Activated naive CD8-positive, alpha-beta T cell treated with anti-CD3 and anti-CD28 coated beads, Interleukin-2, amount 10 ng/mL, durations not matched to agents 7 days and 5 days (primary cell): ENCODE measurements around the gene TRIM46. TPM values are rescaled to one million over a fixed set of nuclear protein-coding genes. Genes with fewer than 3 reads are reported as not detected.
"Not testable (repeated sequence)": the region's sequence is repeated elsewhere in the genome, so short reads cannot be mapped to it uniquely, and the experiment has no call there.

Experiments used
- ATAC-seq: fragments of 150-1000 bp; cut with Tn5 transposase; one replicate; pipeline ENCODE4 v1.10.0; 2021; ENCODE audit warnings: low read depth, moderate library complexity
- POLR2A ChIA-PET: fragments of 350-600 bp; sonication (Branson Sonifier 250); formaldehyde crosslinking; loops from one replicate; lab custom pipeline; 2021; ENCODE audit warnings: antibody characterized with exemption; lab: Charles Lee
- DNase-seq: peaks from one replicate; pipeline ENCODE4 v3.0.0; 2021
- H3K27ac Mint-ChIP-seq: one replicate; pipeline ENCODE4 v1.8.0; 2022; ENCODE audit warnings: mild to moderate bottlenecking, mixed read lengths
- H3K27me3 Mint-ChIP-seq: one replicate; pipeline ENCODE4 v1.8.0; 2022; ENCODE audit warnings: mild to moderate bottlenecking, moderate library complexity, mixed read lengths
- H3K36me3 Mint-ChIP-seq: one replicate; pipeline ENCODE4 v1.8.0; 2021; ENCODE audit warnings: mild to moderate bottlenecking, mixed read lengths
- H3K4me1 Mint-ChIP-seq: one replicate; pipeline ENCODE4 v1.8.0; 2021; ENCODE audit warnings: mixed read lengths
- H3K4me3 Mint-ChIP-seq: one replicate; pipeline ENCODE4 v1.8.0; 2022; ENCODE audit warnings: mild to moderate bottlenecking, moderate library complexity, mixed read lengths
- H3K9me3 Mint-ChIP-seq: one replicate; pipeline ENCODE4 v1.8.0; 2021; ENCODE audit warnings: mixed read lengths
- total RNA-seq, 2 experiments: library from RNA; stranded (reverse); gene quantifications; one replicate each; pipeline ENCODE4 v1.2.3, GENCODE V29; 2021

The TRIM46 gene
- total RNA-seq, 2 experiments from 2014 or later, result 12.4 to 13.4 TPM

- peaks cover 5% of the 10 kb centered on the region for H3K36me3 Mint-ChIP-seq
- DNase-seq (no peak), ATAC-seq (no peak)
- H3K9me3 Mint-ChIP-seq, result no peaks in the 10 kb centered on the region
- H3K4me1 Mint-ChIP-seq, result peaks cover 24% of the 10 kb centered on the region
- POLR2A ChIA-PET, result interaction anchor here (1.6 to 2.8 kb wide), 6 partner anchors 13 to 54 kb away, joined by 12 to 32 read pairs (median 20); partner anchors contain the start of genes KRTCAP2, MTX1, THBS3 and TRIM46
- peak overlapping the region; percentile 92 for H3K27ac Mint-ChIP-seq
- peak overlapping the region; percentile 95 for H3K4me3 Mint-ChIP-seq
- no peaks in the 10 kb centered on the region for H3K27me3 Mint-ChIP-seq
Measured at GRCh38 chr1:155228096-155228427, 54.4 kb downstream of the TRIM46 start.

DNA sequence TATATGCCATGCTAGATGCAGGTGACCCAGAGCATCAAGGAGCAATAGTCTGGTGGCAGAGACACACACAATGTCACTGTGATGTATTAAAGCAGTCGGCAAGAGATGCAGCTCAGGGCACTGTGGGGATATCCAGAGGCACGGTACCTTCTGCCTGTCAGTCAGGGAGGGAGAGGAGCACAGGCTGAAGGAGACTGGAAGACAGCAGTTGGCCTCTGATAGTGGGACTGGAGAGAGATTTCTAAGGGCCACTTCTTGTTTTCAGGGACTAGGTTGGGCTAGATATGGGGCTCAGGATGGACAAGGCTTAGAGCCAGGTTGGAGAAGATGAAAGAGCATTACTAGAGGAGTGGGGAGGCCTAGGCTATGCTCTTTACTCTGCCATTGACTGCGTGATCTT, 57.7 kb downstream of the TRIM46 start:
- ATAC-seq, H3K27ac Mint-ChIP-seq, H3K4me3 Mint-ChIP-seq, DNase-seq, H3K27me3 Mint-ChIP-seq, H3K9me3 Mint-ChIP-seq: not testable (repeated sequence)
- POLR2A ChIA-PET, result interaction anchor here (1.2 kb wide), 1 partner anchor 37 kb away, joined by 3 read pairs; no protein-coding TSS in a partner anchor
- H3K4me1 Mint-ChIP-seq, result peaks cover 16% of the 10 kb centered on the region
- peaks cover 10% of the 10 kb centered on the region for H3K36me3 Mint-ChIP-seq

GRCh38 chr1:155232001-155232978, 58.6 kb downstream of the TRIM46 start:
- ATAC-seq, H3K27me3 Mint-ChIP-seq, POLR2A ChIA-PET, H3K9me3 Mint-ChIP-seq, H3K4me3 Mint-ChIP-seq, DNase-seq, H3K27ac Mint-ChIP-seq: not testable (repeated sequence)
- Mint-ChIP-seq H3K36me3 (peaks cover 12% of the 10 kb centered on the region), H3K4me1 (peaks cover 14% of the 10 kb centered on the region)

DNA sequence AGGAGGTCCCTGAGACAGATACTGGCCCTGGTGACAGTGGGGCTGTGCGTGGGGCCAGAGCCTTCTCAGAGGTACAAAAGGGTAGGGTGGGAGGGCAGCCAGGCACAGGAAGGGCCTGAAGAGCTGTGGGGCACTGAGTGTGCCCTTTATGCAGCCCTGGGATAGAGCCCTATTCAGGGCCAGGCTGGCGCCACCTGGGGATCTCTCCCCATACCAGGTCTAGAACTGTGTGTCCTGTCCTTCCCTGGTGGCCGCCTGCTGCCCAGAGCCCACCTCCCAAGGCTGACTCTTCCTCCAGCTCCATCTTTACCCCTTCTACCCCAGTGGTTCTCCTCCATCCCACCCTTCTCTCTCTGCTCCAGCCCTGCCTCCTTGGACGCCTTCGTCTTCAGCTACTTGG, 59.9 kb downstream of the TRIM46 start:
- POLR2A ChIA-PET, H3K27me3 Mint-ChIP-seq, ATAC-seq, H3K27ac Mint-ChIP-seq, H3K4me1 Mint-ChIP-seq, H3K4me3 Mint-ChIP-seq, DNase-seq, H3K9me3 Mint-ChIP-seq: not testable (repeated sequence)
- H3K36me3 Mint-ChIP-seq, result peaks cover 12% of the 10 kb centered on the region

Other genes with a start within 250 kb of the TRIM46 start
- gene PMVK, start 237.1 kb upstream of the TRIM46 start, total RNA-seq, result 10 to 100 TPM; 25.6 to 26.4 TPM
- 100 to 1,000 TPM; 149 to 155 TPM for gene PBXIP1, start 217.8 kb upstream of the TRIM46 start, total RNA-seq
- gene PYGO2, start 212.1 kb upstream of the TRIM46 start, total RNA-seq, result 10 to 100 TPM; 55.3 TPM
- 10 to 100 TPM; 67.4 to 72.3 TPM for gene SHC1, start 203.1 kb upstream of the TRIM46 start, total RNA-seq
- 100 to 1,000 TPM; 112 to 114 TPM for gene CKS1B, start 199.2 kb upstream of the TRIM46 start, total RNA-seq
- gene FLAD1, start 190.5 kb upstream of the TRIM46 start, total RNA-seq, result 10 to 100 TPM; 46.2 to 48.9 TPM
- gene LENEP, start 180.3 kb upstream of the TRIM46 start, total RNA-seq, result 1 to 10 TPM; 1.1 to 1.9 TPM
- gene ZBTB7B, start 171.0 kb upstream of the TRIM46 start, total RNA-seq, result 10 to 100 TPM; 41.4 to 48.4 TPM
- 1 to 10 TPM in 1 of 2 experiments, under 1 TPM in 1; 0.91 to 1.4 TPM for gene DCST2, start 140.1 kb upstream of the TRIM46 start, total RNA-seq
- gene DCST1, start 140.0 kb upstream of the TRIM46 start, total RNA-seq, result not detected
- 10 to 100 TPM; 37.0 to 37.3 TPM for gene ADAM15, start 122.5 kb upstream of the TRIM46 start, total RNA-seq
- 1 to 10 TPM; 7.9 to 8.1 TPM for gene EFNA4, start 110.1 kb upstream of the TRIM46 start, total RNA-seq
- gene EFNA3, start 95.0 kb upstream of the TRIM46 start, total RNA-seq, result 1 to 10 TPM; 3.6 to 4.2 TPM
- under 1 TPM; 0.25 to 0.48 TPM for gene EFNA1, start 46.0 kb upstream of the TRIM46 start, total RNA-seq
- gene SLC50A1, start 38.0 kb upstream of the TRIM46 start, total RNA-seq, result 10 to 100 TPM; 40.7 to 45.0 TPM
- 10 to 100 TPM; 60.0 to 71.1 TPM for gene DPM3, start 33.3 kb upstream of the TRIM46 start, total RNA-seq
- 100 to 1,000 TPM; 146 to 170 TPM for gene KRTCAP2, start 545 bp upstream of the TRIM46 start, total RNA-seq
- 10 to 100 TPM; 25.1 to 26.3 TPM for gene THBS3, start 34.0 kb downstream of the TRIM46 start, total RNA-seq
- gene MTX1, start 34.8 kb downstream of the TRIM46 start, total RNA-seq, result 10 to 100 TPM; 31.5 to 31.7 TPM
- gene ENTREP3, start 81.6 kb downstream of the TRIM46 start, total RNA-seq, result 10 to 100 TPM; 26.0 to 29.4 TPM
- gene SCAMP3, start 88.5 kb downstream of the TRIM46 start, total RNA-seq, result 10 to 100 TPM; 81.7 to 84.2 TPM
- 100 to 1,000 TPM; 110 to 112 TPM for gene CLK2, start 99.7 kb downstream of the TRIM46 start, total RNA-seq
- gene HCN3, start 103.6 kb downstream of the TRIM46 start, total RNA-seq, result 1 to 10 TPM; 5.0 to 6.7 TPM
- not detected for gene PKLR, start 127.6 kb downstream of the TRIM46 start, total RNA-seq
- 100 to 1,000 TPM; 238 to 242 TPM for gene FDPS, start 135.0 kb downstream of the TRIM46 start, total RNA-seq
- 10 to 100 TPM; 23.2 to 28.5 TPM for gene RUSC1, start 147.0 kb downstream of the TRIM46 start, total RNA-seq